IMR-90 (cell line): ENCODE data around the gene LINGO4.

ENCODE experiments used
- CHD1 ChIP-seq: IDR thresholded peaks from 2 replicates; pipeline ENCODE4 v1.6.1; 2012; ENCODE audit warnings: low read depth, low read length, improper control_type of control experiment
- CTCF ChIP-seq: conservative IDR thresholded peaks from 2 replicates; pipeline ENCODE4 v1.5.1; 2012; ENCODE audit warnings: mild to moderate bottlenecking, low read depth, low read length, improper control_type of control experiment
- POLR2A ChIP-seq: IDR thresholded peaks from 2 replicates; pipeline ENCODE4 v1.6.1; 2012; ENCODE audit warnings: mild to moderate bottlenecking, low read depth, low read length
- RAD21 ChIP-seq: IDR thresholded peaks from 2 replicates; pipeline ENCODE4 v1.6.1; 2012; ENCODE audit warnings: low read length, improper control_type of control experiment

DNA sequence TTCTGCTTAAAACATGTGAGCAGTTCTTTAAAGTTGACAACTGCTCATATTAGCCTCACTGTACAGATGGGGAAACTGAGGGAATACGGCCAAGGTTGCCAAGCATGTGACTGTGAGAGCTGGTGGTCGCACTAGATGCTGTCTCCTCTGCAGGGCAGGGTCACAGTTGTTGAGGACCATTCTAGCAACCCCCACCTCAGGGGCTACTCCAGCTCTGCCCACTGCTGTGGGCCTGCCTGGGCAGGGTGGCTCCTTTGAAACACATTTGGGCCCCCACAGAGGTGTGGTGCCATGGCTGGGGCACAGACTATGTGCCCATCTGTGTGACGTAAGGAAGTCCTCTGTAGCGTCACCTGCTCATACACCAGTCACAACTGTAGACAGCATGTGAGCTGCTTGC lies 47.5 kb upstream of the LINGO4 start:
- no peak for TF ChIP-seq CHD1
- TF ChIP-seq CTCF, result no peak
- no peak for TF ChIP-seq POLR2A
- no peak for TF ChIP-seq RAD21
